ENCODE measurements around the gene SLAMF1. TPM values are rescaled to one million over a fixed set of nuclear protein-coding genes. Genes with fewer than 3 reads are reported as not detected.
"Not testable (repeated sequence)": the region's sequence is repeated elsewhere in the genome, so short reads cannot be mapped to it uniquely, and the experiment has no call there.

SLAMF1 gene
- polyA plus RNA-seq, 12 donors: 0.06 to 0.41 (median 0.12) TPM; not detected in 7

- DNase-seq: no peak
These were observed 18.7 kb upstream of the SLAMF1 start for GRCh38 chr1:160665330-160666078.

GRCh38 chr1:160664573-160665051, 17.8 kb upstream of the SLAMF1 start:
- no peak for DNase-seq

DNA sequence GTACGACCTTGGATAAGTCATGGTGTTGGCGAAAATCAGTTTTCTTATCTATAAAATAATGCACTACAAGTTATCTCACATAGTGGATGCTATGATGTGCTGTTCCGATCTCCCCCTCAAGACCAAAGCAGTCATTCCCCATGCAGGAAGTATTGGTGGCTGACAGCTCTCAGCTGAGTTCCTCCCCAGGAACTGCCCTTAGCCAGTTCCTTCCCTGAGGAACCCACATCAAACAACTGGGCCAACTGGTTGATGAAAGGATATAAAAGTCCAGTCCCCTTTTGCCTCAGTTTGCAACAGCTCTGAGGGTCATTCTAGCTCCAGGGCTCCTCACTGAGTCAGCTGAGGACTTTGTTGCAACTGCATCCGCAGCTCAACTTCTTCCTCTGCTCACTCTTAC, 16.1 kb upstream of the SLAMF1 start:
- no peak for DNase-seq

DNA sequence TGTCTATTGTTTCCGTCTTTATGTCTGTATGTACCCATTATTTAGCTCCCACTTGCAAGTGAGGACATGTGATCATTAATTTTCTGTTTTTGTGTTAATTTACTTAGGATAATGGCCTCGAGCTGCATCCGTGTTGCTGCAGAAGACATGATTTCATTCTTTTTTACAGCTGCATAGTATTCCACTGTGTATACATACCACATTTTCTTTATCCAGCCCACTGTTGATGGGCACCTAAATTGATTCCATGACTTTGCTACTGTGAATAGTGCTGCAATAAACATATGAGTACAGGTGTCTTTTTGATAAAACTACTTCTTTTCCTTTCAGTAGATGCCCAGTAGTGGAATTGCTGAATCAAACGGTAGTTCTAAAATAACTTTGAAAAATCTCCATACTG, 12.7 kb upstream of the SLAMF1 start:
- DNase-seq: no peak

DNA sequence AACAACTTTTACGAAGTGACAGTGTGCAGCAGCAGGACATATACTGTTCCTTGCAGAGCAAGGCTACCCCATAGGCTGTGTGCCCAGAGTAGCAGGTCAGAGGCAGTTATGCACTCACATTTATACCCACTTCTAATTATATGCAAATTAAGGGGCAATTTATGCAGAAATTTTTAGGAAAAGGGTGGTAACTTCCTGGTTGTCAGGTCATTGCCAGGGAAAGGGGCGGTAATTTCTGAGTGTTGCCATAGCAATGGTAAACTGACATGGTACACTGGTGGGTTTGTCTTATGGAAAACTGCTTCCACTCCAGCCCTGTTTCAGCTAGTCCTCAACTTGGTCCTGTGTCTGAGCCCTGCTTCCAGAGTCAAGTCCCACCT, 12.0 kb upstream of the SLAMF1 start:
- no peak for DNase-seq

DNA sequence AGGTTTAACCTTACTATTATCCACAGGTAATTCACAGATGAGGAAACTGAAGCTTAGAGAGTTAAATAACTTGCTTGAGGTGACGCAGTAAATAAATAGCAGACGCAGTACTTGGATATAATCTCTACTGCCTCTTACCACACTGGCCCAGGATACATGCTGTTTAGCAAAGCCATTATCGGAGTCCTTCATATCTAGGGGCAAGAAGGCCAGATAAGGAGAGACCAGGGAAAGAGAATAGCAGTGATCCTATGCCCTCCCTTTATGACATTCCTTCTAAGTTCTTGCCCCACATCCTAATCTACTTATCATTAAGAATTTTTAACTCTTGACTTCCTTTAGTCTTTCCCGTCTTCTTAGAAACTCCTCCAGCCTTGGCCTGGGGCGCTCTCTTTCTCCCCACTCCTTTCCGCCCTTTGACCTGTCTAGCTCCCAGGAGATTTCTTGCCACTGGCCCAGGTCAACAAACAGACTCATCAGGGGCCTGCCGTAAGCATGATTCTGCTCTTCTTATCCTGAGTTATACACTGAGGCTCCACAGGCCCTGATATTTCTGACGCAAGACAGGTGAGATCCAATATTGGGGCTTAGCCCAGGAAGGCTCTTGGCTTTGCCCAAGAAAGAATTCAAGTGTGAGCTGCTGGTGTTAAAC, 11.4 kb upstream of the SLAMF1 start:
- DNase-seq: no peak

DNA sequence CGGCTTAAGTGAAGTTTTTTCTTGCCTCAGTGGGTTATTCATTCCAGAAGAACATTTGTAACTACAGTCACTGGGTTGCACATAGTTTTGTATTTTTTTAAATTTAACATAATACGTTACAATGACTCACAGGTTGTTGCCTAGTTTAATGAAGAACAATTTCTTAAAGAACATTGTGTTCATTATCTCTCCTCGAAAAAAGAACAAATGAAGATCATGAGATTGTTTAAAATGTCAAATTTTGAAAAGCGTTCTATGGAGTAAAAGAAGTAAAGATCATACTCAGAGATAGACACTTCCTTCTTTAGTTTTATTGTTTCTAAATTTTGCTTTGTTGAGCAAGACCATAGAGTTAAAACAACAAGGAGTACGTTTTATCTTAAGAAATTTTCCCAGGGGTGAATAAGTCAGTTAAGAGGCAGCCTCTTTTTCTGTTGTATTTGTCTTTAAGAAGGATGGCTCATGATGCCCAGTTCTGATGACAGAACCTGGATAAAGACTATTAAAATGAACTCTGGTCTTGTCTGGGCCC, 10.5 kb upstream of the SLAMF1 start:
- DNase-seq: no peak

DNA sequence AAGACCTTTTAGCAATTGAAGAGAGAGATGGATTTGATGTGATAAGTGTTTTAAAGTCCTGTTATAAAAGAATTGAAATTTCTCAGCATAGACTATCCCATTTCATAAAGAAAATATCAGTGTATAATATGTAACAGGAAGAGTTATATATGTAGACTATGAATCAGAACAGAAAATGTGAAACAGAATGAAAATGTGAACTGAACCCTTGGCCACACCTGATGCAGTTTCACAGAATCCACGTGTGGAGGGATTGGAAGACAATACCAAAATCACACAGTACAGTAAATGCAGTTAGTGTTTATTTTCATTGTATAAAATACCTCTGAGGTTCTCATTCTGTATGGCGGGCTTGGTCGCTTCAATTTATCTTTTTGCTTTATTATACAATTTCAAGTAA, 9.9 kb upstream of the SLAMF1 start:
- no peak for DNase-seq

DNA sequence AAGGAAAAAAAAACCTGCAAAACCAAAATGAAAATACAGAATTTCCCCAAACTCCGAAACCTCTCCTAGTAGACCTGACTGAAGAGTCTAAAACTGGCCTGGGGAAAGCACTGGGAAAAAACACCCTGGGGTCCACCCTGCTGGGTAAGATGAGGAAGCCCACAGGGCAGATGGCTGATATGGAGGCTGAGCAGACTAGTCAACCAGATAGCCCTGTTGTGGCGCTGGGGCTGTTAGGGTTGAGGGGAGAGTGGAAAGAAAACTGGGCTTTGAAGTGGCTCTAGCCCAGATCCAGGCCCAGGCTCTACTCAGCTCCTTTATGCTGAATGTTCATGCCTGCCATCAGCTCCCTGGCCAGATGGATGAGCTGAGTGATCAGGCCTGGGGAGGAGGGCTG, 6.8 kb upstream of the SLAMF1 start:
- DNase-seq: no peak

GRCh38 chr1:160652924-160653619, 6.2 kb upstream of the SLAMF1 start:
- no peak for DNase-seq

- DNase-seq: not testable (repeated sequence)
These were observed 5.3 kb upstream of the SLAMF1 start for GRCh38 chr1:160652065-160652641.

DNA sequence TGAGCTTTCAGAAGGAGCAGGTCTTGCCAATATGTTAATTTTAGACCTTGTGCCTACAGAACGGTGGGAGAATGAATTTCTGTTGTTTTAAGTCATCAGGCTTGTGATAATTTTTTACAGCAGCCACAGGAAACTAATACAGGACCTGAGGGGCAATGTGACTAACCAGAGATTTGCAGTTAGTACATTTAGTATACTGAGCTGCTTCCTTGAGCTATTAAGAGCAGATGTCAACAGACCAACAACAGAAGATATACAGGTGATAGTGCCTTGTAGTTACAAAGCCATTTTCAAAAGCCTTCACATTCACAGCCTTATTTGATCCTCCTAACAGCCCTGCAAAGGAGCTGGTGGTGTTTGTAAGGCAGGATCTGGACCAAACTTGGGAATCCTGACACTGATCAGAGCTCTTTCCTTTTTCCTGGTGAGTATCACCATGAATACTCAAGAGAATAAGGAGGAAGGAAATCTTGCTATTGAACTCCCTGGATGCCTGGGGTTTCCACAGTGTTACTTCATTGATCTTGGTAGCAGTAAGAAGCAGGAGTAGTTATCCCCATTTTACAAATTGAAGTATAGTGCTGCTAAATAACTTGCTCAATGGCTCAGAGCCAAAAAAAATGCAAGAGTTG, 4.7 kb upstream of the SLAMF1 start:
- no peak for DNase-seq

- DNase-seq: no peak
These were observed 481 bp upstream of the SLAMF1 start for GRCh38 chr1:160647329-160647720.

- DNase-seq: no peak
These were observed 664 bp downstream of the SLAMF1 start for GRCh38 chr1:160646180-160646579.

DNA sequence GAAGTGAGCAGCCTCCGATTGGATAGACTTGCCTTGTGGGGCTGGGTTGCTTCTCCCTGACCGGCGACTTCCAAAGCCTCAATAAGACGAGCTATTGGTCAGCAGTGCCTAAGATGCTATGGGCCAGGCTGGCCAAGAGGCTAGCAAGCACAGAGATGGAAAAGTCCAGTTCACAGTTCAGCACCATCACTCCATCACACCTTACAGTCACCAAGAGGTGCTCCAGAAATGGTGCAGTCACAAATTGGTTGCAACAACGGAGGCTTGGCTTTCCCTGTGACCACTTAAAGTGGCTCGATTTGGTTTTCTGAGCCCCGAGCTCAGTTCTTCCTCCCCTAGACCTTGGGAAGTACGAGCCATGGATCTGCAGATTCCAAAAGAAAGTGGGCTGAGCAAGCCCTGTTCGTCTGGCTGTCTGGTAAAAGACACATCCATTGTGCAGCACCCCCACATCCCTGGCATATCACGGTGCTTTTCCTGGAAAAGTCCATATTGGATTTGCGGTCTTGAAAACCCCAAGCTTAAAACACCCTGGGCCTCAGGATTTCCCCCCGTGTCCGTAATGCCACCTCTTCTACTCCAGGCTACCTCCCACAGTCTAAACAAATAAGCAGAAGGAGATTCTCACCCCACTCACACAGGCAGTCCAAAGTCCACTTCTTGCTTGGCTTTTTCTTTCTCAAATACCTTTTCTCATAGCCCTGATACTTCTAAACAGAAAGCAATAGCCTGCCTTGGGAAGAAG, 1.3 kb downstream of the SLAMF1 start:
- no peak for DNase-seq

GRCh38 chr1:160644399-160644798, 2.4 kb downstream of the SLAMF1 start:
- DNase-seq: no peak

DNA sequence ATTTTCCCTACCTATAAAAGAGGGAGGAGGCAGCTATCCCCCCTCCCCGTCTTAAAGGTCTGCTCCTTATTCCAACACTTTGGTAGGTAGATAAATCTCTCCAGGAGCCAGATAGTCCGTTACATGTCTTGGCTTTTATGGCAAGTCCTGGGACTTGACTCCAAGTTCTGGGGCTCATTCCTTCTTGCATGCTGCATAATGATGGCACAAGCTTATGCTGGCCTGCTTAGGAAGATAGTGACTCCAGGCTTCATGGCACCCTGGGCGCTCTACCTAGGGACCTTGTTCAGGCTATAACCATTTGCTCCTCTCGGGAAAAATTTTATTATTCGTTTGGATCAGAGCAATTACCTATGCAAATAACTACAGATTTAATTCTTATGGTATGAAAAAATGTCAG, 3.7 kb downstream of the SLAMF1 start:
- DNase-seq: no peak

DNA sequence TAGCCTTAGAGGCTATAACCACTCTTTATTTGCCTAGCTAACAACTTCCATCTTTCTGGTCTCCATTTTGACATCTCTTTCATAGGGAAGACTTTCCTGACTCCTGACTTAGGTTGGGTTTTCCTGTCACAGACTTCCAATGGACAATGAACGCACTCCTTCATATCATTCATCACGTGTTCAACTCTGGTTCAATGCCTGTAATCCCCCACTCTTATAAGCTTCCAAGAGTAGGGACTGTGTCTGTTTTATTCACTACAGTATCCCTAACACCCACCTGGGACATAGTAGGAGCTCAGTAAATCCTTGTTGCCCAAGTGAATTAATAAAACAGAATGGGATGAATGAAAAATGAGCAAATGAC, 4.6 kb downstream of the SLAMF1 start:
- DNase-seq: no peak

GRCh38 chr1:160641323-160642280, 5.2 kb downstream of the SLAMF1 start:
- DNase-seq: no peak

All from muscle of arm (tissue), 12 donors.